Kidney (tissue), 14 donors: ENCODE results near the gene RBMS1. TPM values are rescaled to one million over a fixed set of nuclear protein-coding genes. Genes with fewer than 3 reads are reported as not detected.

Experiments
- DNase-seq, 5 donors: peaks; one replicate each; pipeline ENCODE4 v3.0.0-alpha.2; 2013 to 2020
- FAIRE-seq: peaks from 2 replicates; lab custom pipeline; 2012; peaks lifted over from hg19 to GRCh38; lab: Jason Lieb, UNC
- H3K27ac ChIP-seq, 2 donors: one replicate each; pipeline ENCODE4 v1.7.0; 2013; ENCODE audit warnings: low read depth in 2 of 2, low read length in 2 of 2, inconsistent platforms in 1 of 2
- H3K27me3 ChIP-seq: one replicate; pipeline ENCODE4 v1.7.1; 2013; ENCODE audit warnings: low read length, inconsistent platforms; ENCODE audit not compliant: control insufficient read depth, insufficient read depth
- H3K36me3 ChIP-seq, 3 donors: one replicate each; pipeline versions ENCODE4 v1.7.0 to v1.7.1; 2013; ENCODE audit warnings: low read length in 3 of 3, control low read depth in 1 of 3, inconsistent platforms in 1 of 3; ENCODE audit not compliant: insufficient read depth in 3 of 3, control insufficient read depth in 2 of 3
- H3K4me1 ChIP-seq, 3 donors: one replicate each; pipeline versions ENCODE4 v1.7.0 to v1.7.1; 2013; ENCODE audit warnings: low read length in 3 of 3, inconsistent platforms in 1 of 3, low read depth in 1 of 3; ENCODE audit not compliant: control insufficient read depth in 2 of 3, insufficient read depth in 2 of 3
- H3K4me3 ChIP-seq, 3 donors: one replicate each; pipeline versions ENCODE4 v1.7.0 to v1.8.1; 2013; ENCODE audit warnings: low read length in 3 of 3, control low read depth in 1 of 3, inconsistent platforms in 1 of 3
- H3K9ac ChIP-seq, 3 donors: one replicate each; pipeline versions ENCODE4 v1.7.0 to v1.7.1; 2013; ENCODE audit warnings: low read length in 3 of 3, control low read depth in 1 of 3, inconsistent platforms in 1 of 3
- H3K9me3 ChIP-seq, 3 donors: one replicate each; pipeline versions ENCODE4 v1.7.0 to v1.7.1; 2013; ENCODE audit warnings: low read length in 3 of 3, control low read depth in 1 of 3, inconsistent platforms in 1 of 3; ENCODE audit not compliant: control insufficient read depth in 2 of 3, insufficient read depth in 1 of 3
- CTCF ChIP-seq: IDR thresholded peaks from 3 replicates; pipeline ENCODE4 v1.5.1; 2012; ENCODE audit warnings: mild to moderate bottlenecking, moderate library complexity, borderline replicate concordance; ENCODE audit not compliant: insufficient read depth; ENCODE audit errors: extremely low read depth
- intact Hi-C: fragments of 100-400 bp; cut with DNase I; formaldehyde crosslinking; loops from one replicate; pipeline ENCODE4 v1.11.1; 2022
- polyA plus RNA-seq: library from polyadenylated mRNA; stranded (reverse); fragments of 350-450 nt; fragmentation: Illumina TruSeq; extraction: RNeasy Lipid Tissue Mini Kit (QIAGEN cat#74804); gene quantifications from one replicate; pipeline ENCODE4 v1.2.3, GENCODE V29; 2014; ENCODE audit warnings: low read depth, low replicate concordance; ENCODE audit not compliant: insufficient read depth
- total RNA-seq: library from RNA; stranded (reverse); fragmentation: NEBNext Ultra II Directional; extraction: Animal tissue kit (Norgen Biotek cat#: 25700); gene quantifications from one replicate; pipeline ENCODE4 v1.2.1, GENCODE V29; 2021
- donor health status: control.
- donor health status: control.
- donor health status: control.
- donor health status: control.
- donor health status: control.
- donor health status: DM: yes; HTN: yes; CAD: no.
- donor health status: Normal renal cell carcinoma (clear cell type).

Gene RBMS1
- total and polyA plus RNA-seq, 2 donors from 2014 or later = 25.6 to 94.8 TPM

- H3K27me3 ChIP-seq = no peaks in the 10 kb centered on the region
- FAIRE-seq (no peak), DNase-seq (no peak)
- peaks cover 5 to 35% (median 19%) of the 10 kb centered on the region in 3 donors for H3K4me1 ChIP-seq
- H3K9ac ChIP-seq = no peak overlapping the region
- intact Hi-C loops = no loop called here
- no peak for TF ChIP-seq CTCF
- H3K9me3 ChIP-seq = no peaks in the 10 kb centered on the region
- no peak overlapping the region for H3K27ac ChIP-seq
- H3K4me3 ChIP-seq = no peak overlapping the region
- H3K36me3 ChIP-seq = no peaks in the 10 kb centered on the region
Measured at GRCh38 chr2:160376576-160376975, 117.0 kb downstream of the RBMS1 start.

GRCh38 chr2:160375802-160376469, 117.7 kb downstream of the RBMS1 start:
- Histone ChIP-seq H3K4me1 (peaks cover 5 to 37% (median 16%) of the 10 kb centered on the region in 3 donors), H3K27me3 (no peaks in the 10 kb centered on the region), H3K9me3 (no peaks in the 10 kb centered on the region), H3K4me3 (no peak overlapping the region), H3K36me3 (no peaks in the 10 kb centered on the region), H3K9ac (no peak overlapping the region), H3K27ac (peak overlapping the region in 1 of 2 donors; percentile 13)
- intact Hi-C loops = no loop called here
- FAIRE-seq (peak; percentile 39), DNase-seq (peak in 1 of 5 donors; percentile 46)
- TF ChIP-seq CTCF = no peak

- Histone ChIP-seq H3K4me1 (peaks cover 5 to 37% (median 14%) of the 10 kb centered on the region in 3 donors), H3K9ac (no peak overlapping the region), H3K27me3 (no peaks in the 10 kb centered on the region), H3K27ac (peak overlapping the region in 1 of 2 donors; percentile 52), H3K9me3 (no peaks in the 10 kb centered on the region), H3K36me3 (no peaks in the 10 kb centered on the region), H3K4me3 (no peak overlapping the region)
- FAIRE-seq (no peak), DNase-seq (no peak)
- no peak for TF ChIP-seq CTCF
- intact Hi-C loops = no loop called here
Measured at GRCh38 chr2:160375037-160375436, 118.6 kb downstream of the RBMS1 start.

- FAIRE-seq (no peak), DNase-seq (no peak)
- Histone ChIP-seq H3K9me3 (no peaks in the 10 kb centered on the region), H3K4me3 (no peak overlapping the region), H3K4me1 (peaks cover 5 to 43% (median 14%) of the 10 kb centered on the region in 3 donors), H3K36me3 (no peaks in the 10 kb centered on the region), H3K27me3 (no peaks in the 10 kb centered on the region), H3K27ac (no peak overlapping the region), H3K9ac (no peak overlapping the region)
- TF ChIP-seq CTCF = no peak
- intact Hi-C loops = no loop called here
Measured at GRCh38 chr2:160373666-160374065, 119.9 kb downstream of the RBMS1 start.
